SJCRH30 (cell line): ENCODE data around the gene NSD1. TPM values are rescaled to one million over a fixed set of nuclear protein-coding genes. Genes with fewer than 3 reads are reported as not detected.

Experiments
- DNase-seq, 2 experiments: peaks; one replicate each; pipeline ENCODE4 v3.0.0-alpha.2; 2015 to 2020
- H3K27ac ChIP-seq: fragments of 250-450 bp; sonication (Bioruptor Pico); 2 replicates; pipeline ENCODE4 v1.5.1; 2020; ENCODE audit warnings: mild to moderate bottlenecking, moderate library complexity
- H3K27me3 ChIP-seq: fragments of 250-450 bp; sonication (Bioruptor Pico); 2 replicates; pipeline ENCODE4 v1.5.1; 2020; ENCODE audit warnings: mild to moderate bottlenecking, moderate library complexity
- H3K36me3 ChIP-seq: fragments of 250-450 bp; sonication (Bioruptor Pico); 2 replicates; pipeline ENCODE4 v1.5.1; 2020; ENCODE audit warnings: mild to moderate bottlenecking, moderate library complexity
- H3K4me1 ChIP-seq: fragments of 250-450 bp; sonication (Bioruptor Pico); 2 replicates; pipeline ENCODE4 v1.5.1; 2020; ENCODE audit warnings: mild to moderate bottlenecking, moderate library complexity
- H3K4me3 ChIP-seq: fragments of 250-450 bp; sonication (Bioruptor Pico); 2 replicates; pipeline ENCODE4 v1.5.1; 2020; ENCODE audit warnings: mild to moderate bottlenecking, moderate library complexity
- H3K9me3 ChIP-seq: fragments of 250-450 bp; sonication (Bioruptor Pico); replicated peaks from 2 replicates; pipeline ENCODE4 v1.5.1; 2020; ENCODE audit warnings: mild to moderate bottlenecking, moderate library complexity
- total RNA-seq: library from RNA; depleted of rRNA; stranded (reverse); fragments of >200 nt; shearing (Covaris generic); gene quantifications from 2 replicates; pipeline ENCODE4 v1.2.3, GENCODE V29; 2014

Gene NSD1
- total RNA-seq, 1 experiment from 2014 or later: 5.7 TPM

DNA sequence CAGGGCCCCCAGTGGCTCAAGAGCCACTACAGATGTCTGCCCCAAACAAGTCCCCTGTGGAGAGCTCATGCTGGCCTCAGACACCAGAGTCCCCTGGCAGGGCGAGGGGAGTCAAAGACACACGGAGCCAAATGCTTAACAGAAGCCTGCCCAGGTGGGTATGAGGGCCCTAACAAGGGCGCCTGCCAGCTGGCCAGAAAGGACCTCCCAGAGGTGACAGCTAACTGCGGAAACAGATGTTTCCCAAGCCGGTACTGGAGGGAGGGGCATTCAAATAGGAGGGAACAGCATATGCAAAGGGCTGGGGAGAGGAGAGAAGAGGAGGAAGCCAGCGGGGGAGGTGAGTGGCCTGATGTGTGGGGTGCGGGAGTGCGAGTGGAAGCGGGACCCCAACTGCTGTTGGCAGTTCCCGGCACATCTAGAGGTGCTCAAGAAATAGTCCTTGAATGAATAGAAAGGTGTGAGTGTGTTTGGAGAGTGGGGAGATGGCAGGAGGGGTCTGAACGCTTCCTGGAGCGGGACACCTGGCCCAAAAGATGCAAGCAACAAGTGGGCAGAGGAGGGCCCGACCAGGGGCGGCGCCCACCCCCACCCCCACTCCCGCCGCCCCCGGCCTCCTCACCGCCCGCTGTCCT, 177.3 kb downstream of the NSD1 start:
- Histone ChIP-seq H3K36me3 (peaks cover 21% of the 10 kb centered on the region), H3K27ac (no peak overlapping the region; the same call in 1 of the 2 replicates), H3K9me3 (no peaks in the 10 kb centered on the region), H3K27me3 (no peaks in the 10 kb centered on the region), H3K4me1 (peaks cover 11% of the 10 kb centered on the region), H3K4me3 (peak overlapping the region; percentile 98)
- peak; percentile 59 to 66 for DNase-seq

- peak overlapping the region; percentile 93 for H3K27ac ChIP-seq
- H3K36me3 ChIP-seq: peaks cover 16% of the 10 kb centered on the region
- peak in 1 of 2 experiments; percentile 40 for DNase-seq
- H3K9me3 ChIP-seq: no peaks in the 10 kb centered on the region
- H3K4me1 ChIP-seq: peaks cover 11% of the 10 kb centered on the region
- H3K4me3 ChIP-seq: peak overlapping the region; percentile 98
- no peaks in the 10 kb centered on the region for H3K27me3 ChIP-seq
Measured at GRCh38 chr5:177311392-177311722, 177.8 kb downstream of the NSD1 start.

GRCh38 chr5:177311723-177312648, 178.4 kb downstream of the NSD1 start, which contains the start of gene MXD3:
MXD3 (minus strand) TSS chr5:177311898; CDS start chr5:177311830, 68 bp downstream.
- H3K4me3 ChIP-seq: peak within 1 kb of the TSS; percentile 98
- H3K27ac ChIP-seq: peak within 1 kb of the TSS; percentile 93
- H3K9me3 ChIP-seq: no peaks in the 10 kb centered on the region
- H3K36me3 ChIP-seq: peaks cover 12% of the 10 kb centered on the region
- peak; percentile 99 to 100 for DNase-seq
- H3K27me3 ChIP-seq: no peaks in the 10 kb centered on the region
- H3K4me1 ChIP-seq: peaks cover 11% of the 10 kb centered on the region

- Histone ChIP-seq H3K36me3 (peaks cover 9% of the 10 kb centered on the region; the same call in 1 of the 2 replicates), H3K27ac (peak overlapping the region; percentile 93), H3K9me3 (no peaks in the 10 kb centered on the region), H3K4me1 (peaks cover 11% of the 10 kb centered on the region), H3K4me3 (peak overlapping the region; percentile 98), H3K27me3 (no peaks in the 10 kb centered on the region)
- DNase-seq: peak in 1 of 2 experiments; percentile 59
Measured at GRCh38 chr5:177312649-177313181, 179.1 kb downstream of the NSD1 start.

DNA sequence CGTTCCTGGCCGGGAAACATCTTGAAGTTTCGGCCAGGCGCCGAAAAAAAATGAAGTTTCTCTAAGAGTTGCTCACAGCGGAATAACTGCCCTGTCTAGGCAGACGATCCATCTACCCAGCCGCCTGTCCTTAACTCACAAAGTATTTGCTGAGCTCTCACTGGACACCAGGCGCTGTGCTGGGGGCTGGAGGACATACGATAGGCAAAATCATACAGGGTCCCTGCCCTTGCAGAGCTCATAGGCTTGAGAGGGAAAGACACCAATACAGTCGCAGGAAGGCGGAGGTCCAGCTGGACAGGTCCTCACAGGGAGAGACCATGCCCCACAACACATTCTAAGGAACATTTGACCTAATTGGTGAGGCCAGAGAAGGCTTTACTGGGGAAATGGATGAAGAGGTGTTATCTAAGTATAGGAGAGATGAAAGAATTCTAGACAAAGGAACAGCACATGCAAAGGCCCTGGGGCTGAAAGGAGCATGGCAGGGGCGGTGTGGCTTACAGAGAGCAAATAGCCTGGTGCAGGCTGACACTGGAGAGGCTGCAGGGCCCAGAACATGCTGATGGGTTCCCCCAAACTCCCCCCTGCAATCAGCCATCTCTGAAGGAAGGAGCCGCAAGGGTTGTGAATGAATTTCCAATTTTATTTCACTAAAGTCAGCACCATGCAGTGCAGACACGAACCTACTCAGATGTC, 180.1 kb downstream of the NSD1 start:
- no peak overlapping the region for H3K4me3 ChIP-seq
- no peak overlapping the region for H3K27ac ChIP-seq
- no peaks in the 10 kb centered on the region for H3K27me3 ChIP-seq
- peaks cover 9% of the 10 kb centered on the region; the same call in 1 of the 2 replicates for H3K36me3 ChIP-seq
- no peaks in the 10 kb centered on the region for H3K9me3 ChIP-seq
- DNase-seq: no peak
- peaks cover 11% of the 10 kb centered on the region for H3K4me1 ChIP-seq

DNA sequence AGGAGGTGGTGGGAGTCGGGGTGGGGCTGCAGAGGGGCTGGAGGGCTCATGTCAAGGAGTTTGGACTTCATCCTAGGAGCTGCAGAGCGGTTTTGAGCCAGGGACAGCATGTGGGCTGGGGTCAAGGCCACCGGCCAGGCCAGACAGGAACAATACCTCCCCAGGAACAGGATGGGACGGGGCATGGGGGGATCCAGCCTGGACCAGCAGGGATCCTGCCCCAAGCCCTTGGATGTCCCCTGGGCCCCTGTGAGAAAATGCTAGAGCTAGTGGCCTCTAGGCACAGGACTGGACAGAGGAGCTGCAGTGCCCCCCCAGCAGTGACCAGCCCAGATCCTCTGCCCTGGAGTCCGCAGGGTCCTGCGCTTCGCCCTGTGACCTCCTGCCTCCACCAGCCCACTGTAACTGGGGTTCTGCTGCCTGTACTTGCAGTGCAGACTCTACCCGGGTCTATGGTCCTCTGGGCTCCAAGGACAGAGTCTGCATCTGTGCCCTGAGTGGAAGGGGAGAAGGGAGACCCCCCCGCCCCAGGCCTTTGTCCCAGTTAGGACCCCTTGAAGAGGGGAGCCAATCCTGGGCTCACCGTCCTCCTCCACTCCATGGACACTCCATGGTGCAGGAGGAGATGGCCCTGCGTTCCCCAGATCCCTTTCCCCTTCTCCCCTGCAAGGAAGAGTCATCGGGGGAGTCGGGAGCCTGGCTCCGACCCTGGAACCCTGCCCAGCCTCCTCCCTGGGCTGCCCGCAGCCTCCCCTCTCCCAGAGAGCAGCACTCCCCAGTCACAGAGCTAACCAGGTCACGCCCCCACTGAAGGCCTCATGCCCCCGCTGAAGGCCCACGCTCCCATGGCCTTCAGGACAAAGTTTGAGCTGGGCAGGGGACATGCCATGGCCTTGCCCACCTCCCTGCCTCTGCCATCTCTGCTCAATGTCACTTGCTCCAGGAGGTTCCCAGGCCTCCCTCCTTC, 181.1 kb downstream of the NSD1 start:
- Histone ChIP-seq H3K27me3 (no peaks in the 10 kb centered on the region), H3K9me3 (no peaks in the 10 kb centered on the region), H3K4me3 (no peak overlapping the region), H3K27ac (no peak overlapping the region), H3K36me3 (peaks cover 6% of the 10 kb centered on the region; the same call in 1 of the 2 replicates), H3K4me1 (peaks cover 11% of the 10 kb centered on the region)
- no peak for DNase-seq

DNA sequence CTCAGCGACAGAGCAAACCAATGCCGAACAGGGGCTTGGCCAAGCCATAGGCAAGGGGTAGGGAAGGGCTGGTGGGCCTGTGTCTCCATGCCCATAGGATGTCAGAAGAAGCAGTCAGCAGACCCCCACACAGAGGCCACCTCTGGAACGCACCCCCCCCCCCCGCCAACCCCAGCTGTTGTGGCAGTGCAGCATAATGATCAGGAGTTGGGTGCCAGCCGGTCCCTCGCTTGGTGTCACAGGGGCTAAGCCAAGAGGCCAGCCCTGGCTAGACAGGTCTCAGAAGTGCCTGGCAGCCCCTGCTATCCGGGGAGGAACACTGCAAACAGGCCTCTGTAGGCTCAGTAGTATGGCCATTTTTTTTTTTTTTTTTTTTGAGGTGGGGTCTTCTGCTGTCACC, 181.8 kb downstream of the NSD1 start:
- Histone ChIP-seq H3K27me3 (no peaks in the 10 kb centered on the region), H3K9me3 (no peaks in the 10 kb centered on the region), H3K36me3 (no peaks in the 10 kb centered on the region), H3K27ac (no peak overlapping the region), H3K4me1 (peaks cover 4% of the 10 kb centered on the region), H3K4me3 (no peak overlapping the region)
- DNase-seq: no peak

DNA sequence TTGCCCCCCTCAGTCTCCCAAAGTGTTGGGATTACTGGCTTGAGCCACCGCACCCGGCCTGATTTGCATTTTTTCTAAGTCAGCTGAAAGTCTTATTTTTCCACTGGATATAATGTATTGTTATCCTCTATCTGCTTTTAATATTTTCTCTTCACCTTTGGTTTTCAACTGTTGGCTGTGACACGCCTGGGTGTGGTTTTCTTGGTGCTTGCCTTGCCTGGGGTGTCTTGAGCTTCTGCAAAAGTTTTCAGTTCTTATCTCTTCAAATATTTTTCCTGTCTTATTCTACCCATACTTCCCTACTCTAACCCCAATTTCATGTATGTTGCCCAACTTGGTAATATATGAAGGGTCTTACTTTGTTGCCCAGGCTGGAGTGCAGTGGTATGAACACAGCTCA, 182.4 kb downstream of the NSD1 start:
- Histone ChIP-seq H3K36me3 (no peaks in the 10 kb centered on the region), H3K4me1 (no peaks in the 10 kb centered on the region), H3K27me3 (no peaks in the 10 kb centered on the region), H3K9me3 (no peaks in the 10 kb centered on the region), H3K27ac (no peak overlapping the region), H3K4me3 (no peak overlapping the region)
- no peak for DNase-seq

GRCh38 chr5:177317959-177318377, 184.4 kb downstream of the NSD1 start:
- no peaks in the 10 kb centered on the region for H3K36me3 ChIP-seq
- H3K4me1 ChIP-seq: no peaks in the 10 kb centered on the region
- H3K27ac ChIP-seq: no peak overlapping the region
- H3K27me3 ChIP-seq: no peaks in the 10 kb centered on the region
- peak; percentile 69 to 81 for DNase-seq
- no peaks in the 10 kb centered on the region for H3K9me3 ChIP-seq
- no peak overlapping the region for H3K4me3 ChIP-seq

GRCh38 chr5:177319913-177320588, 186.5 kb downstream of the NSD1 start:
- Histone ChIP-seq H3K9me3 (no peaks in the 10 kb centered on the region), H3K36me3 (no peaks in the 10 kb centered on the region), H3K4me1 (no peaks in the 10 kb centered on the region), H3K27me3 (no peaks in the 10 kb centered on the region), H3K4me3 (no peak overlapping the region), H3K27ac (no peak overlapping the region)
- no peak for DNase-seq

- no peaks in the 10 kb centered on the region for H3K27me3 ChIP-seq
- 0 out of 2 replicates have a peak, but pooled peaks cover 2% of the 10 kb centered on the region for H3K4me1 ChIP-seq
- no peaks in the 10 kb centered on the region for H3K9me3 ChIP-seq
- H3K27ac ChIP-seq: no peak overlapping the region
- H3K36me3 ChIP-seq: no peaks in the 10 kb centered on the region
- DNase-seq: no peak
- H3K4me3 ChIP-seq: no peak overlapping the region
Measured at GRCh38 chr5:177320879-177321278, 187.3 kb downstream of the NSD1 start.

DNA sequence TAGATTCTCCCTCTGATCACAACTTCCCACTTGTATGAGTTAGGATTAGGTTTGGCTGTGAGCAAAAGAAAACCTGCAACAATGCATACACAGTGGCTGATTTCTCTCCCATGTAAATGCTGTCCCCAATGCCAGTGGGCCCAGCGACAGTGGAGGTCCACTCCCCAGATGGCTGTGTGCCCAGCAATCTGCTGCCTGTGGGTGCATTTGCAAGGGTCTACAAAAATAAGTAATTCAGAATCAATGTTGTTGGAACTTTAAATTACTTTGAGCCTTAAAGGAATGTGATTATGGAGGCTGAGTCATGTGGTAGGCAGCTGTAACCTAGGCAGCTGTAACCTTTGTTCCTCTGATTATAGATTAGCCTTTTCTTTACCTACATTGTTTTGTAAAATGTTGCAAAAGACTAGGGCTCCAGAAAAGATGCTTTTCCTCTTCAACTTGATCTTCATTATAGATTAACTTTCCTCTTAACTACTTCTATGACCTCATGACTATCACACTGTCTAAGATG, 192.4 kb downstream of the NSD1 start:
- no peak for DNase-seq
- no peak overlapping the region for H3K27ac ChIP-seq
- H3K4me1 ChIP-seq: 0 out of 2 replicates have a peak, but pooled peaks cover 5% of the 10 kb centered on the region
- no peaks in the 10 kb centered on the region for H3K27me3 ChIP-seq
- H3K36me3 ChIP-seq: 0 out of 2 replicates have a peak, but pooled peaks cover 2% of the 10 kb centered on the region
- no peak overlapping the region for H3K4me3 ChIP-seq
- no peaks in the 10 kb centered on the region for H3K9me3 ChIP-seq
